Hematopoietic multipotent progenitor cell treated with erythropoietin and hydrocortisone succinate and interleukin-3 and kit ligand, for 17 days (in vitro differentiated cells): ENCODE measurements around the gene ILK.

Experiments used
- DNase-seq: peaks from one replicate; pipeline ENCODE4 v3.0.0-alpha.2; 2015; ENCODE audit warnings: low spot score

The ILK gene

DNA sequence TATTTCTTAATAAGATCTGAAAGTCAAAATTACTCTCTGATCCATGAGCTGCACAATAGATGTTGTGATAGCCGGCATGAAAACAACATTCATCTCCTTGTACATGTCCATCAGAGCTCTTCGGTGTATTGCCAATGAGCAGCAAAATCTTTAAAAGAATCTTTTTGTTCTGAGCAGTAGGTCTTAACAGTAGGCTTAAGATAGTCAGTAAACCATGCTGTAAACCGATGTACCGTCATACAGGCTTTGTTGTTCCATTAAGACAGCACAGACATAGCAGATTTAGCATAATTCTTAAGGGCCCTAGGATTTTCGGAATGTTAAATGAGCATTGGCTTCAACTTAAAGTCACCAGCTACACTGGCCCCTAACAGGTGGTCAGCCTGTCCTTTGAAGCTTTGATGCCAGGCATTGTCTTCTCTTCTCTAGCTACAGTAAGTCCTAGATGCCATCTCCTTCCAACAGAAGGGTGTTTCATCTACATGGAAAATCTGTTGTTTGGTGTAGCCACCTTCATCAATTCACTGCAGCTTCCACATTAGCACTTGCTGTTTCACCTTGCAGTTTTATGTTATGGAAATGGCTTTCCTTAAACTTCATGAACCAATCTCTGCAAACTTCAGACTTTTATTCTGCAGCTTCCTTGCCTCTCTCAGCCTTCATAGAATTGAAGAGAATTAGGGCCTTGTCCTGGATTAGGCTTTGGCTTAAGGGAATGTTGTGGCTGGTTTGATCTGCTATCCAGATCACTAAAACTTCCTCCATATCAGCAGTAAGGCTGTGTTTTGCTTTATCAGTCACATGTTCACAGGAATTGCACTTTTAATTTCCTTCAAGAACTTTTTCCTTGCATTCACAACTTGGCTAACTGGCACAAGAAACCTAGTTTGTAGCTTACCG, 28.5 kb upstream of the ILK start:
- DNase-seq, result no peak

- DNase-seq, result peak; percentile 49
These were observed 26.9 kb upstream of the ILK start for GRCh38 chr11:6576471-6577373.

DNA sequence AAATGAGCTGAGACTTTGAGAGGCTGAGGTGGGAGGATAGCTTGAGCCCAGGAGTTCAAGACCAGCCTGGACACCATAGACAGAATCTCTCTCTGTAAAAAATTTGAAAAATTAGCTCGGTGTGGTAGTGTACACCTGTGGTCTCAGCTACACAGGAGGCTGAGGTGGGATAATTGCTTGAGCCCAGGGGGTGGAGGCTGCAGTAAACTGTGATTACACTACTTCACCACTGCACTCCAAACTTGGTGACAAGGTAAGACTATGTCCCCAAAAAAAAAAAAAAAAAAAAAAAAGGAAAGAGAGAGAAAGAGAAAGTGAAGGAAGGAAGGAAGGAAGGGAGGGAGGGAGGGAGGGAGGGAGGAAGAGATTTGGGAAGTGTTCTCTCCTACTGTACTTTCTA, 25.4 kb upstream of the ILK start:
- no peak for DNase-seq

DNA sequence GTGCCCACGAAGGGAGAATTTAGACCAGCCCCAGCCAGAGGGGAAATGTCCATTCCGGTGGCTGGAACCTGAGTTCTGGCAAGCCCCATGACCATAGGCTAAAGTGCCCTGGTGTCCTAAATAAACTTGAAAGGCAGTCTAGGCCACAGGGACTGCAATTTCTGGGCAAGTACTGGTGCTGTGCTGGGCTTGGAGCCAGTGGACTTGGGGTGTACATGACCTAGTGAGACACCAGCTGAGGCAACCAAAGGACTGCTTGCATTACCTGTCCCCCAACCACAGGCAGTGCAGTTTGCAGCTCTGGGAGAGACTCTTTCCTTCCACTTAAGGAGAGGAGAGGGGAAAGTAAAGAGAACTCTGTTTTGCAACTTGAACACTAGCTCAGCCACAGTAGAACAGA, 23.9 kb upstream of the ILK start:
- no peak for DNase-seq

DNA sequence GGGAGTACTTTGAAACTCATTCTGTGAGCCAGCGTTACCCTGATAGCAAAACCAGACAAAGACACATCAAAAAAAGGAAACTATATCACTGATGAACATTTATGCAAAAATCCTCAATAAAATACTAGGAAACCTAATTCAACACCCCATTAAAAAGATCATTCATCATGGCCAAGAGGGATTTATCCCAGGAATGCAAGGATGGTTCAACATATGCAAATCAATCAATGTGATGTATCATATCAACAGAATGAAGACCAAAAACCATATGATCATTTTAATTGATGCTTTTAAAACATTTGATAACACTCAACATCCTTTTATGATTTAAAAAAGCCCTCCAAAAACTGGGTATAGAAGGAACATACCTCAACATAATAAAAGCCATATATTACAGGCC, 20.0 kb upstream of the ILK start:
- DNase-seq, result no peak

DNA sequence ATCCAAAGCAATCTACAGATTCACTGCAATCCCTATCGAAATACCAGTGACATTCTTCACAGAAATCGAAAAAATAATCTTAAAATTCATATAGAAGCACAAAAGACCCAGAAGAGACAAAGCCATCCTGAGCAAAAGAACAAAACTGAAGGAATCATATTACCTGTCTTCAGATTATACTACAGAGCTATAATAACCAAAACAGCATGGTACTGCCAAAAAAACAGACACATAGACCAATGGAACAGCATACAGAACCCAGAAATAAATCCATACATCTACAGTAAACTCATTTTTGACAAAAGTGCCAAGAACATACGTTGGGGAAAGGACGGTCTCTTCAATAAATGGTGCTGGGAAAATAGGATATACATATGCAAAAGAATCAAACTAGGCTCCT, 19.0 kb upstream of the ILK start:
- no peak for DNase-seq

GRCh38 chr11:6586434-6587359, 16.9 kb upstream of the ILK start:
- no peak for DNase-seq

DNA sequence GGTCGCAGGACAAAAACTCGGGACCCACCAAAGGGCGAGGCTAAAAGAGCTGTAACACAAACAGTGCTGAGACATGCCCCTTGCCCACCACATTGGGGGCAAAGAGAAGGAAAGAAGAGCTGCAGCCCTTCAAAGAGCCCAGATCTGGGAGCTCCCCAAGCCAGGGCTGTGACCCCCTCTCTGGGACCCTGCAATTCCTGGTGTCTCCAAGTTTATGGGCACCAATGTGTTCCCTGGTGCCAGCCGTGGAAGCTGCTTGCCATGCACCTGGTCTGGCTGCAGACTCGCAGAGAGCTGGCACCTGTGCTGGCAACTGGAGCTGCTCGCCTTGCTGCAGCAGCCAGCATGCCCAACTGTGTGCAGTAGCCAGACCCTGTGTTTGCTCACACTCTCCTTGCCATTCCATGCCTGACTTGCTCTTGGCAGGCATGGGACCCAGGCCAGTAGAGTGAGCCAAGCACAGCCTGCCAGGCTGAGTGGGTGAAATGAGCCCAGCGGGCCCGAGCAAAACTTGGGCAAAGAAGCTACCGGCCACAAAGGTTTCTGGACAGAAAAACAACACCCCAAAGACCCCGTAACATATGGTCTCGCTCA, 16.1 kb upstream of the ILK start:
- DNase-seq, result no peak

- no peak for DNase-seq
These were observed 15.6 kb upstream of the ILK start for GRCh38 chr11:6588018-6588417.

- DNase-seq, result no peak
These were observed 9.3 kb upstream of the ILK start for GRCh38 chr11:6594142-6594768.

GRCh38 chr11:6596239-6596877, 7.2 kb upstream of the ILK start:
- DNase-seq, result no peak

DNA sequence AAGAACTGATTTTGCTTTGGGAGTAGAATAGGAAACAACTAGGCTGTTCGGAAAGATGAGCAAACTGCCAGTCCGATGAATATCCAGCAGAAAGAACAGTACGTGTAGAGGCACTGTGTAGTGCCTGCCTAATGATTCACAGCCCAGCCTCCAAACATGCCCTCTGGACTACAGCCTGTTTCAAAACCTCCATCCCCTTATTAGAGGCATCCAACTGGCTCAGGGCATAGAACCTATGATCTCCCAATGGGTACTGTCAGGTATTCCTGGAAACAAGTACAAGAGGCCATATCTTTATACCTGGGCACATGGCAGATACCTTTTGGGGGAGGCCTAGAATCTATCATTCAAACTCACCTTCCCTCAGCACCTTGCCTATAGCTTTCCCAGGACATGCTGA, 5.0 kb upstream of the ILK start:
- no peak for DNase-seq

DNA sequence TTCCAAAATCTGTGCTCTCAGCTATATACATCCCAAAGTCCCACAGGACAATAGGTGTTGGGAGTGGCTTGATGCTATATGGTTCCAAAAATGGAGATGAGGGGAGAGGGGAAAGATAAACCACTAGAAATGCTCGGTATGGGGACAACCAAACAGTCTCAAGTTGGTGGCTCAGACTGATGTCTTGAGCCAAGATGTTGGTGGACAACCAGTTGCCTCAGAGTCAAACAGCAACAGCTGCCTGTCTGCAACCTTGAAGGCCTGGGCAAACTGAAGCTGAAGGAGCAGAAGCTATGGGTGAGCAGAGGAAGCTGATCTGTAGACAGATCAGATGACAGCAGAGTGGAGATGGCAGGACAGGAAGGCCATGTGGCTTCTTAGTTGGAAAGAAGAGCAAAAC, 4.1 kb upstream of the ILK start:
- DNase-seq, result no peak

GRCh38 chr11:6599881-6600390, 3.6 kb upstream of the ILK start:
- no peak for DNase-seq

DNA sequence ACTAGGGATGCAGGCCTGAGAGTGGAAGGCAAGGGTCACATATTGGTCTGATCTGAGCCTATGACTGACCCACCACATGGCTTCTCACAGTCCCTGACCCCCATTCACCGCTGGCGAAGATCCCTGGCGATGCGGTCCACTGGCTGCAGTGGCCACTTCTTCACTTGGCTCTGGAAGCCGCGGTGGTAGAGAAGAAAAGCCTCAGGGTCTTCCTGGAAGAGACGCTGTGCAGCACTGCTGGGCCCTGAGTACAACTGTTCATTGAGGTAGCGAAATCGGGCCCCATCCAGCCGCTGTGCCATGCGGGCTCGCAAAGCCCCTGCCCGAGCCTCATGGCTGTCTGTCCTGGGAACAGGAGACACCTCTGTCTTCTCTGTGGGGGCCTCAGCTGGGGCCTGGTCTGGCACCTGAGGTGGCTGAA, 2.5 kb upstream of the ILK start:
- no peak for DNase-seq

DNA sequence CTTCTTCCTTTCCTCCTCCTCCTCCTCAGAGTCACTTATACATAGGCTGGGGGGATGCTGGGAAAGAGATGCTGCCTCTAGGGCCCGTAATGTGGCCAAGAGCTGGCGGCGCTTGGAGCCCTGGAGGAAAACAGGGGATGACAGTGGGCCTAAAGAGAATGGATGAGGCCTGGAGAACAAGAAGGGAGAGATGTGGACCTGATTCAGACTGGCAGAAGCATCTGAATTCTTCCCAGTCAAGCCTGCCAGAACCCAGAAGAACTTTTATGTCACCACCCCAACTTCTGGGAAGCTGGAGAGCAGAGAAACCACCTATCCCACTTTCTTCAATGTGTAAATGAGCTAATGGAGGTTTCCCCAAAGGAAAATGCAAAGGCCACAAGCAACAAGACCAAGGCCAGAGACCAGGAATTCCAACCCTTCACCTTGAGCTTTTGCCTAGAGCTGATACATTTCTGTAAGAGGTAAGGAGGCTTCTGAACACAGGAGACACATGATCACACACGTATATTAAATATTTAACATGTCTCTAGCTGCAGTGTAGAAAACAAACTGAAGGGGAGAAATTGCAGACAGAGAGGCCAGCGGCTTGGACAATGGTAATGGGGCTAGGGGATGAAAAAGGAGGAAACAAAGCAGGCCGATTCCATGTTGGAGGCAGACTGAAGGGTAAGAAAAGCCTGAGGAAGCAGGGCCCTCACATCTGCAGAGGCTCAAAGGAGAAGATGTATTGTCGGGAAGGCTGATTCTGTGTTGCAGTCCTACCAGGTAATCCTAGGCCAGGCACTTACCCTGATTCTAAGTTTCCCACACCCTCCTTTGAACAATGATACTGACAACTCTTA, 1.3 kb upstream of the ILK start:
- DNase-seq, result no peak

GRCh38 chr11:6604081-6604626, 580 bp downstream of the ILK start:
- peak; percentile 77 for DNase-seq

GRCh38 chr11:6604790-6605189, 1.2 kb downstream of the ILK start:
- DNase-seq, result no peak
